ENCODE data around the gene ASNSD1.
"Not testable (repeated sequence)": the region's sequence is repeated elsewhere in the genome, so short reads cannot be mapped to it uniquely, and the experiment has no call there.

ASNSD1 gene

GRCh38 chr2:189648846-189649509 lies 12.3 kb upstream of the ASNSD1 start:
- no peak for DNase-seq

- DNase-seq = no peak
Measured at GRCh38 chr2:189651284-189651683, 10.0 kb upstream of the ASNSD1 start.

GRCh38 chr2:189653464-189653863 lies 7.8 kb upstream of the ASNSD1 start:
- DNase-seq = not testable (repeated sequence)

GRCh38 chr2:189654641-189655040 lies 6.6 kb upstream of the ASNSD1 start:
- no peak for DNase-seq

- DNase-seq = peak; percentile 70
Measured at GRCh38 chr2:189657867-189658266, 3.4 kb upstream of the ASNSD1 start.

GRCh38 chr2:189658306-189659212 lies 2.7 kb upstream of the ASNSD1 start:
- DNase-seq = peak; percentile 66

- DNase-seq = no peak
Measured at GRCh38 chr2:189659734-189660133, 1.5 kb upstream of the ASNSD1 start.

- DNase-seq = no peak
Measured at GRCh38 chr2:189660803-189661147, 484 bp upstream of the ASNSD1 start.

- DNase-seq = no peak
Measured at GRCh38 chr2:189661957-189662321, 680 bp downstream of the ASNSD1 start.

GRCh38 chr2:189662669-189663226 lies 1.5 kb downstream of the ASNSD1 start:
- DNase-seq = no peak

GRCh38 chr2:189663319-189663718 lies 2.1 kb downstream of the ASNSD1 start:
- not testable (repeated sequence) for DNase-seq

GRCh38 chr2:189669913-189670312 lies 8.7 kb downstream of the ASNSD1 start:
- DNase-seq = no peak

- DNase-seq = no peak
Measured at GRCh38 chr2:189673661-189674373, 12.6 kb downstream of the ASNSD1 start.

- peak; percentile 84 for DNase-seq
Measured at GRCh38 chr2:189674374-189675112, 13.3 kb downstream of the ASNSD1 start, which contains the start of gene ANKAR. Gene ANKAR, plus strand, starts transcription at chr2:189674670. Its CDS starts 1,821 bp downstream, at chr2:189676491.

- DNase-seq = no peak
Measured at GRCh38 chr2:189676471-189676870, 15.2 kb downstream of the ASNSD1 start.

GRCh38 chr2:189679226-189679625 lies 18.0 kb downstream of the ASNSD1 start:
- DNase-seq = no peak

- DNase-seq = no peak
Measured at GRCh38 chr2:189681203-189681602, 19.9 kb downstream of the ASNSD1 start.

- no peak for DNase-seq
Measured at GRCh38 chr2:189681903-189682302, 20.6 kb downstream of the ASNSD1 start.

- no peak for DNase-seq
Measured at GRCh38 chr2:189683348-189683747, 22.1 kb downstream of the ASNSD1 start.

- DNase-seq = no peak
Measured at GRCh38 chr2:189684811-189685210, 23.6 kb downstream of the ASNSD1 start.

- DNase-seq = peak; percentile 32
Measured at GRCh38 chr2:189685540-189686229, 24.4 kb downstream of the ASNSD1 start.

- DNase-seq = not testable (repeated sequence)
Measured at GRCh38 chr2:189687796-189688195, 26.5 kb downstream of the ASNSD1 start.
